IPS DF 19.7 (cell line): ENCODE data around the gene PHOSPHO2.

ENCODE experiments used
- DNase-seq: peaks from one replicate; pipeline ENCODE4 v3.0.0-alpha.2; 2013; ENCODE audit warnings: low read depth, low spot score

PHOSPHO2 gene

GRCh38 chr2:169694113-169694893 is at the start of gene PHOSPHO2, which contains the start of gene CFAP210:
PHOSPHO2 (plus strand) TSS chr2:169694469; CDS start chr2:169700972, 6,503 bp downstream.
CFAP210 (minus strand) TSS chr2:169694405; CDS start chr2:169694327, 78 bp downstream.
- peak; percentile 80 for DNase-seq

GRCh38 chr2:169647496-169647895 is 46.8 kb upstream of the PHOSPHO2 start:
- DNase-seq, result no peak

GRCh38 chr2:169649278-169649677 is 45.0 kb upstream of the PHOSPHO2 start:
- no peak for DNase-seq

GRCh38 chr2:169653636-169654035 is 40.6 kb upstream of the PHOSPHO2 start:
- DNase-seq, result no peak

GRCh38 chr2:169656164-169656563 is 38.1 kb upstream of the PHOSPHO2 start:
- no peak for DNase-seq

GRCh38 chr2:169658877-169659276 is 35.4 kb upstream of the PHOSPHO2 start:
- no peak for DNase-seq

GRCh38 chr2:169659320-169659719 is 34.9 kb upstream of the PHOSPHO2 start:
- no peak for DNase-seq

GRCh38 chr2:169661265-169661664 is 33.0 kb upstream of the PHOSPHO2 start:
- DNase-seq, result no peak

GRCh38 chr2:169662744-169663143 is 31.5 kb upstream of the PHOSPHO2 start:
- DNase-seq, result no peak

- DNase-seq, result no peak
Measured at GRCh38 chr2:169663247-169663646, 31.0 kb upstream of the PHOSPHO2 start.

GRCh38 chr2:169664600-169664977 is 29.7 kb upstream of the PHOSPHO2 start:
- DNase-seq, result no peak

- no peak for DNase-seq
Measured at GRCh38 chr2:169664978-169665930, 29.0 kb upstream of the PHOSPHO2 start.

GRCh38 chr2:169667583-169667982 is 26.7 kb upstream of the PHOSPHO2 start:
- DNase-seq, result no peak

GRCh38 chr2:169670215-169670651 is 24.0 kb upstream of the PHOSPHO2 start:
- DNase-seq, result no peak

- no peak for DNase-seq
Measured at GRCh38 chr2:169670937-169671336, 23.3 kb upstream of the PHOSPHO2 start.

- no peak for DNase-seq
Measured at GRCh38 chr2:169672406-169672805, 21.9 kb upstream of the PHOSPHO2 start.

- DNase-seq, result no peak
Measured at GRCh38 chr2:169673106-169673505, 21.2 kb upstream of the PHOSPHO2 start.

- no peak for DNase-seq
Measured at GRCh38 chr2:169673921-169674320, 20.3 kb upstream of the PHOSPHO2 start.

GRCh38 chr2:169676357-169676756 is 17.9 kb upstream of the PHOSPHO2 start:
- no peak for DNase-seq

- DNase-seq, result no peak
Measured at GRCh38 chr2:169676850-169677249, 17.4 kb upstream of the PHOSPHO2 start.

GRCh38 chr2:169683054-169683424 is 11.2 kb upstream of the PHOSPHO2 start:
- DNase-seq, result no peak

GRCh38 chr2:169683425-169684134 is 10.7 kb upstream of the PHOSPHO2 start:
- DNase-seq, result no peak
